OCI-LY1 (cell line): ENCODE measurements around the gene EBF3.

Source experiments
- H2AFZ ChIP-seq: fragments of 200-600 bp; sonication (generic), shearing (Covaris generic); 2 replicates; pipeline ENCODE4 v1.6.0; 2014; ENCODE audit warnings: antibody characterized with exemption, mild to moderate bottlenecking, low read length
- H3F3A ChIP-seq: fragments of 200-600 bp; sonication (generic), shearing (Covaris generic); 2 replicates; pipeline ENCODE4 v1.6.0; 2014; ENCODE audit warnings: mild to moderate bottlenecking, antibody characterized with exemption, low read length, moderate library complexity; ENCODE audit not compliant: insufficient read depth
- H3K27ac ChIP-seq: fragments of 200-600 bp; sonication (generic); 2 replicates; pipeline ENCODE4 v1.5.1; 2014; ENCODE audit warnings: low read length, mixed run types, mild to moderate bottlenecking, low read depth; ENCODE audit not compliant: poor library complexity, severe bottlenecking
- H3K27me3 ChIP-seq: fragments of 200-600 bp; sonication (generic); 2 replicates; pipeline ENCODE4 v1.6.0; 2014; ENCODE audit warnings: antibody characterized with exemption, mild to moderate bottlenecking, low read length, moderate library complexity; ENCODE audit not compliant: insufficient read depth
- H3K36me3 ChIP-seq: fragments of 200-600 bp; sonication (generic); 2 replicates; pipeline ENCODE4 v1.6.1; 2014; ENCODE audit warnings: mild to moderate bottlenecking, antibody characterized with exemption, low read length, moderate library complexity, mixed read lengths; ENCODE audit not compliant: insufficient read depth
- H3K4me1 ChIP-seq: fragments of 200-600 bp; sonication (generic); 2 replicates; pipeline ENCODE4 v1.5.1; 2014; ENCODE audit warnings: mild to moderate bottlenecking, low read length, moderate library complexity; ENCODE audit not compliant: insufficient read depth, severe bottlenecking
- H3K4me2 ChIP-seq: fragments of 200-600 bp; sonication (generic), shearing (Covaris generic); 2 replicates; pipeline ENCODE4 v1.6.1; 2014; ENCODE audit warnings: low read length
- H3K4me3 ChIP-seq: fragments of 200-600 bp; sonication (generic); 2 replicates; pipeline ENCODE4 v1.5.1; 2014; ENCODE audit warnings: low read length, low read depth, mild to moderate bottlenecking, mixed read lengths; ENCODE audit not compliant: poor library complexity, severe bottlenecking
- H3K79me2 ChIP-seq: fragments of 200-600 bp; shearing (Covaris generic); 2 replicates; pipeline ENCODE4 v1.6.1; 2016; ENCODE audit warnings: mixed run types, low read length, mixed read lengths; ENCODE audit not compliant: insufficient read depth
- H3K9ac ChIP-seq: fragments of 200-600 bp; sonication (generic), shearing (Covaris generic); 2 replicates; pipeline ENCODE4 v1.6.1; 2014; ENCODE audit warnings: mild to moderate bottlenecking, low read length, mixed read lengths
- H3K9me2 ChIP-seq: fragments of 200-600 bp; sonication (generic), shearing (Covaris generic); 2 replicates; pipeline ENCODE4 v1.6.1; 2014; ENCODE audit warnings: low read depth, mild to moderate bottlenecking, low read length, mixed read lengths
- H3K9me3 ChIP-seq: fragments of 200-600 bp; shearing (Covaris generic); 2 replicates; pipeline ENCODE4 v1.6.1; 2014; ENCODE audit warnings: low read length, mixed read lengths
- H4K20me1 ChIP-seq: fragments of 200-600 bp; sonication (generic), shearing (Covaris generic); 2 replicates; pipeline ENCODE4 v1.6.0; 2016; ENCODE audit warnings: mild to moderate bottlenecking, low read length; ENCODE audit not compliant: insufficient read depth
- CTCF ChIP-seq: fragments of 200-600 bp; sonication (generic), shearing (Covaris generic); IDR thresholded peaks from 2 replicates; pipeline ENCODE4 v1.5.1; 2017; ENCODE audit warnings: mild to moderate bottlenecking, antibody characterized with exemption, low read length, moderate library complexity, mixed read lengths
- EZH2 ChIP-seq: fragments of 200-600 bp; sonication (generic), shearing (Covaris generic); IDR thresholded peaks from 2 replicates; pipeline ENCODE4 v1.8.0; 2017; ENCODE audit warnings: borderline replicate concordance, mixed run types, mild to moderate bottlenecking, antibody characterized with exemption, low read length, moderate library complexity, mixed read lengths

Gene EBF3

DNA sequence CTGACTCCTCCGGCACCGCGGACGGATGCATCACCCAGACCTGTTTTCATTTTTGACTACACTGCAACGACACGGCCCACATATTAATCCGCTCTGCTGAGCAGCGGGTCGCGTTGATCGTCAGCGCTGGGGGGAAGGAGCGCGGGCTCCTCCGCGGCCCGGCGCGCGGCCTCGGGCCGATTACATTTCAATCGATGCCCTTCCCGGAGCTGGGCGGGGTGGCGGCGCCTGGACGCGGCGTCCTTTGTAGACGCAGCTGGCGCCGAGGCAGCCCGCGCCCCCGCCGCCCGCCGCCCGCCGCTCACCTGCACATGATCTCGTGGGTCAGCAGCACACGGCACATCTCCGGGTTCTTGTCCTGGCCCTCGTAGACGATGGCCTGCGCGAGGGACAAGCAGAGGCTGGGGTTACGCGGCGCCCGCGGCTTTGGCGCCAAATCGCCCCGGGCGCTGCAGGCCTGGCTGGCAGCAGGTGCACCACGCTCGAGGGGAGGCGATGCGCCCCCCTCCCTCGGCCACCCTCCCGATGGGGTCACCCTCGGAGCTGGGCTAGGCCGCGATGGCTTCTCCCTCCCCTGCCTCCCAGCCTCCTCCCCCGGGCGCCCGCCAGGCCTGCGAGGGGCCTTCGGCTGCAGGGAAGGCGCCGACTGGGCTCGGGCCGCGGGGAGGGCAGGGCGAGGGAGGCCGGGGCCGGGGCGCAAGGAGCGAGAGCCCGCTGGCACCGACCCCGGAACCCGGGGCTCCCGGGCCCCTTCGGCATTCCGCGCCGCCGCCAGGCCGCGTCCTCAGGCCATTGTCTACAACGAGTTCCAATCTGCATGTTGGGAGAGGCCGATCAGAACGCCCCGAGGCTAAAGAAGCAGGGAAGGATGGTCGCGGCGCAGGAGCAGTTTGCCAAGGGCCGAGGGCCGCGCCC lies 5.2 kb downstream of the EBF3 start:
- no peaks in the 10 kb centered on the region for H4K20me1 ChIP-seq
- H3F3A ChIP-seq = no peaks in the 10 kb centered on the region
- no peaks in the 10 kb centered on the region for H3K9me2 ChIP-seq
- no peak overlapping the region for H3K27ac ChIP-seq
- TF ChIP-seq CTCF (no peak), EZH2 (no peak)
- H3K79me2 ChIP-seq = no peaks in the 10 kb centered on the region
- no peaks in the 10 kb centered on the region for H3K9me3 ChIP-seq
- no peak overlapping the region for H2AFZ ChIP-seq
- H3K4me3 ChIP-seq = no peak overlapping the region
- no peaks in the 10 kb centered on the region for H3K4me1 ChIP-seq
- H3K9ac ChIP-seq = no peak overlapping the region
- no peaks in the 10 kb centered on the region for H3K36me3 ChIP-seq
- no peak overlapping the region for H3K4me2 ChIP-seq
- no peaks in the 10 kb centered on the region; the same call in 1 of the 2 replicates for H3K27me3 ChIP-seq

- no peak for TF ChIP-seq CTCF
- TF ChIP-seq EZH2 = no peak
- Histone ChIP-seq H3K4me1 (no peaks in the 10 kb centered on the region), H3K27ac (no peak overlapping the region), H3K9ac (no peak overlapping the region), H3K4me2 (no peak overlapping the region), H4K20me1 (no peaks in the 10 kb centered on the region), H2AFZ (no peak overlapping the region), H3K4me3 (no peak overlapping the region), H3F3A (no peaks in the 10 kb centered on the region), H3K9me2 (no peaks in the 10 kb centered on the region), H3K27me3 (no peaks in the 10 kb centered on the region; the same call in 1 of the 2 replicates), H3K9me3 (no peaks in the 10 kb centered on the region), H3K36me3 (no peaks in the 10 kb centered on the region), H3K79me2 (no peaks in the 10 kb centered on the region)
Observed at GRCh38 chr10:129958148-129958628, 5.9 kb downstream of the EBF3 start.

GRCh38 chr10:129956876-129957673 lies 7.0 kb downstream of the EBF3 start:
- H4K20me1 ChIP-seq = no peaks in the 10 kb centered on the region
- no peak overlapping the region for H3K4me3 ChIP-seq
- no peaks in the 10 kb centered on the region; the same call in 1 of the 2 replicates for H3K27me3 ChIP-seq
- no peaks in the 10 kb centered on the region for H3K79me2 ChIP-seq
- H3F3A ChIP-seq = no peaks in the 10 kb centered on the region
- no peak for TF ChIP-seq EZH2
- no peak for TF ChIP-seq CTCF
- H3K27ac ChIP-seq = no peak overlapping the region
- no peaks in the 10 kb centered on the region for H3K9me3 ChIP-seq
- no peaks in the 10 kb centered on the region for H3K9me2 ChIP-seq
- no peak overlapping the region for H3K4me2 ChIP-seq
- no peaks in the 10 kb centered on the region for H3K36me3 ChIP-seq
- no peak overlapping the region for H2AFZ ChIP-seq
- no peak overlapping the region for H3K9ac ChIP-seq
- H3K4me1 ChIP-seq = no peaks in the 10 kb centered on the region
